Endodermal cell (in vitro differentiated cells): ENCODE data around the gene CROCC2. TPM values are rescaled to one million over a fixed set of nuclear protein-coding genes. Genes with fewer than 3 reads are reported as not detected.

Experiments
- DNase-seq: peaks from one replicate; pipeline ENCODE4 v3.0.0-alpha.2; 2017
- H3K27ac ChIP-seq: 2 replicates; pipeline ENCODE4 v1.5.1; 2013; ENCODE audit warnings: mild to moderate bottlenecking, low read depth, low read length, moderate library complexity
- H3K27me3 ChIP-seq: 2 replicates; pipeline ENCODE4 v1.6.1; 2013; ENCODE audit warnings: mild to moderate bottlenecking, low read length, moderate library complexity; ENCODE audit not compliant: insufficient read depth, control insufficient read depth, poor library complexity, severe bottlenecking
- H3K36me3 ChIP-seq: 2 replicates; pipeline ENCODE4 v1.7.0; 2013; ENCODE audit warnings: mild to moderate bottlenecking, low read length, moderate library complexity; ENCODE audit not compliant: control insufficient read depth, insufficient read depth
- H3K4me1 ChIP-seq: one replicate; pipeline ENCODE4 v1.7.0; 2013; ENCODE audit warnings: low read length; ENCODE audit not compliant: control insufficient read depth, insufficient read depth
- H3K4me3 ChIP-seq: 2 replicates; pipeline ENCODE4 v1.5.1; 2013; ENCODE audit warnings: mild to moderate bottlenecking, low read length, moderate library complexity
- H3K9ac ChIP-seq: 2 replicates; pipeline ENCODE4 v1.6.1; 2013; ENCODE audit warnings: mild to moderate bottlenecking, low read length, moderate library complexity; ENCODE audit not compliant: poor library complexity, severe bottlenecking; ENCODE audit errors: extremely low read depth
- H3K9me3 ChIP-seq: 2 replicates; pipeline ENCODE4 v1.6.1; 2013; ENCODE audit warnings: mild to moderate bottlenecking, low read length, moderate library complexity; ENCODE audit not compliant: control insufficient read depth
- H3K27ac Mint-ChIP-seq: 2 replicates; pipeline ENCODE4 v1.8.0; 2020; ENCODE audit warnings: mixed read lengths
- H3K27me3 Mint-ChIP-seq: 2 replicates; pipeline ENCODE4 v1.8.0; 2021; ENCODE audit warnings: mild to moderate bottlenecking, mixed read lengths; ENCODE audit not compliant: insufficient read depth
- H3K36me3 Mint-ChIP-seq: 2 replicates; pipeline ENCODE4 v1.8.0; 2020; ENCODE audit warnings: low read depth, mixed read lengths
- H3K4me1 Mint-ChIP-seq: 2 replicates; pipeline ENCODE4 v1.8.0; 2020; ENCODE audit warnings: mixed read lengths
- H3K4me3 Mint-ChIP-seq: 2 replicates; pipeline ENCODE4 v1.8.0; 2020; ENCODE audit warnings: mild to moderate bottlenecking, moderate library complexity, mixed read lengths
- H3K9me3 Mint-ChIP-seq: 2 replicates; pipeline ENCODE4 v1.8.0; 2020; ENCODE audit warnings: mild to moderate bottlenecking, mixed read lengths
- CTCF ChIP-seq: fragments of 200-600 bp; sonication (generic); conservative IDR thresholded peaks from 2 replicates; pipeline ENCODE4 v1.5.0; 2021; ENCODE audit warnings: antibody characterized with exemption, mild to moderate bottlenecking
- WGBS, 2 experiments: methylation state at CpG; one replicate each; pipeline versions ENCODE4 v1.1.5 to v1.1.7; 2013; ENCODE audit warnings: missing lambda C conversion rate in 2 of 2, mixed read lengths in 1 of 2; ENCODE audit not compliant: insufficient coverage in 1 of 2, insufficient read length in 1 of 2; 5-methylcytosine and 5-hydroxymethylcytosine counted together
- total RNA-seq, 2 donors: library from RNA; stranded (reverse); fragmentation: NEBNext Ultra II Directional in 1 of 2; extraction: Animal tissue kit (Norgen Biotek cat#: 25700) in 1 of 2; gene quantifications; 2 replicates in 1 of 2; 3 replicates in 1 of 2; pipeline ENCODE4 v1.2.1, GENCODE V29; 2021

CROCC2 gene
- total RNA-seq, 2 donors from 2014 or later: not detected

- Histone ChIP-seq H3K27me3 (no peaks in the 10 kb centered on the region), H3K4me3 (no peak overlapping the region), H3K27ac (no peak overlapping the region), H3K9me3 (no peaks in the 10 kb centered on the region), H3K4me1 (no peaks in the 10 kb centered on the region), H3K9ac (no peak overlapping the region), H3K36me3 (no peaks in the 10 kb centered on the region)
- WGBS, 2 experiments: 88 to 90% methylated on average over 6 to 18 of the region's 18 CpGs
- Mint-ChIP-seq H3K27me3 (no peaks in the 10 kb centered on the region), H3K36me3 (no peaks in the 10 kb centered on the region), H3K4me1 (no peaks in the 10 kb centered on the region), H3K4me3 (no peak overlapping the region), H3K9me3 (no peaks in the 10 kb centered on the region), H3K27ac (no peak overlapping the region)
- DNase-seq: peak; percentile 45
- no peak for TF ChIP-seq CTCF
These were observed 16.3 kb downstream of the CROCC2 start for GRCh38 chr2:240922245-240922981.

GRCh38 chr2:240922982-240923537 is 16.9 kb downstream of the CROCC2 start:
- Histone ChIP-seq H3K4me1 (no peaks in the 10 kb centered on the region), H3K9me3 (no peaks in the 10 kb centered on the region), H3K27ac (no peak overlapping the region), H3K27me3 (no peaks in the 10 kb centered on the region), H3K36me3 (no peaks in the 10 kb centered on the region), H3K4me3 (no peak overlapping the region), H3K9ac (no peak overlapping the region)
- Mint-ChIP-seq H3K36me3 (no peaks in the 10 kb centered on the region), H3K9me3 (no peaks in the 10 kb centered on the region), H3K27me3 (no peaks in the 10 kb centered on the region), H3K4me3 (no peak overlapping the region), H3K27ac (no peak overlapping the region), H3K4me1 (no peaks in the 10 kb centered on the region)
- no peak for DNase-seq
- 78 to 84% methylated on average over 6 to 13 of the region's 15 CpGs for WGBS, 2 experiments
- TF ChIP-seq CTCF: no peak

- Mint-ChIP-seq H3K4me1 (no peaks in the 10 kb centered on the region), H3K27ac (no peak overlapping the region)
- WGBS, 2 experiments: 95 to 96% methylated on average over 9 to 14 of the region's 14 CpGs
These were observed 19.0 kb downstream of the CROCC2 start for GRCh38 chr2:240925191-240925567.

More at GRCh38 chr2:240925191-240925567, 19.0 kb downstream of the CROCC2 start:
- no peaks in the 10 kb centered on the region for H3K36me3 Mint-ChIP-seq
- no peaks in the 10 kb centered on the region for H3K27me3 Mint-ChIP-seq
- no peaks in the 10 kb centered on the region for H3K9me3 Mint-ChIP-seq
- no peaks in the 10 kb centered on the region for H3K4me1 ChIP-seq
- TF ChIP-seq CTCF: no peak
- no peak for DNase-seq
- H3K9ac ChIP-seq: no peak overlapping the region
- H3K27me3 ChIP-seq: no peaks in the 10 kb centered on the region
- no peak overlapping the region for H3K4me3 ChIP-seq
- H3K36me3 ChIP-seq: no peaks in the 10 kb centered on the region
- H3K27ac ChIP-seq: no peak overlapping the region
- H3K9me3 ChIP-seq: no peaks in the 10 kb centered on the region
- H3K4me3 Mint-ChIP-seq: no peak overlapping the region
